CD4-positive, alpha-beta T cell treated with Interleukin-4 for 1 hour (primary cell): ENCODE results near the gene EXOC6B.
A peak's percentile ranks its signal among the peaks of the same experiment; 100 is the strongest.

ENCODE experiments used
- DNase-seq, 2 donors: peaks; one replicate each; pipeline ENCODE4 v3.0.0-alpha.2; 2020 to 2022

EXOC6B gene

DNA sequence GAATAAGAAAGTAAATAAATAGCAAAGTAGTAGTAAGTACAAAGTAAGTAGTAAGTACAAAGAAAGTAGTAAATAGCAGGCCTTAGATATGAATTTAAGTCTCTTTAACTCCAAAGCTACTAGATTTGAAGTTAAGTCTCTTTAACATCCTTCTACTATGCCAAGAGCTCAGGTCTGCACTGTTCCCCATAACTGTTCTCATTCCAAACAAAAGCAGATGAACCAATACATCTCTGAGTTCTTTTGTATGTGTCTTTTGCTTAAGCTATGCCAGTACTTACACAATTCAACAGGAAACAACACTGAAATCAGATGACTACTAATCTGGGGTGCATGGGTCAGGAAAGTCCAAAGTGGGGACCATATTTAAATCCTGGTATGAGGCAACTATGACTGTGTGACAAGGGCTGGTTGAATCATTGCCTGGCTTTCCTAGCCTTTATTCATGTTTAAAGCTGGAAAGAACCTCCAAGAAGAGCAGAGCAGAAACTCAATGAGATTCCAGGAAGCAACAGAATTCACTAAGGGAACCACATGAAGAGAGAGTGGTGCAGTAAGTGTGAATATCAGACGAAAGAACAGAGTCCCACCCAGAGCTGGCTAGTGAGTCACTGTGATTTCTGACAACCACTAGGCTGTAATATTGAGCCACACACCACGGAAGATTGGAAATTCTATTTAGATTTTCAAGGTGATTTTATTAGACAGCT, 627.1 kb downstream of the EXOC6B start:
- DNase-seq: no peak

DNA sequence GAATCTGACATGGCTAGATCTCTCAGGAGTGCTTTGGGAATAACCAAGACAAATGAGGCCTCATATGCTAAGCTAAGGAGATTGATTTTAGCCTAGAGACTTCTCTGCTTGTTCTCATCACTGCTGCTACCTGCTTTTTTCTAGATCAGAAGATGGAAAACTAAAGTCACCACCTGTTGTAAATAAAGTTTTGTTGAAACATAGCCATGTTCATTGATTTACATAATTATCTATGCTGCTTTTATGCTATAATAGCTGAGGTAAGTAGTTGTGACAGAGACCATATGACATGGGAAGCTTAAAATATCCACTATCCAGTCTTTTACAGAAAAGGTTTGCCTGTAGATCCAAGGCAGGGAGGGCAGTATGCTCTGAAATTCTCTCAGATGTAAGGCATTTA, 632.1 kb downstream of the EXOC6B start:
- no peak for DNase-seq

DNA sequence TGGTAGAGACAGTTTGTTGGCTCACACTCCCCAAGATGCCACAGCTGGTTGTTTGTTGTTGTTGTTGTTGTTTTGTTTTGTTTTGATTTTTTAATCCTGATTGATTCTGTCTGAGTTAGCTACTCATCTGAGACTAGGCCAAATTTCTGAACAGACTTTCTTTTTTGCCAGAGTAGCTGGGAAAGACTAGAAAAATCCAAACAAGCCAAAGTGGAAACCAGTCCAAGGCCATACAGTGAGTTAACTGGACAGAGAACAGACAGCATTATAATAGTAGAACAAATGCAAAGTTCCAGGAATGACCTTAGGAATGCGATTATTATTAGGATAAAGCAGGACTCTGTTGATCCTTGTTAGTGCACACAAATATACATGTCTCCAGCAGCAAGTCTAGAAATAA, 634.4 kb downstream of the EXOC6B start:
- DNase-seq: no peak

DNA sequence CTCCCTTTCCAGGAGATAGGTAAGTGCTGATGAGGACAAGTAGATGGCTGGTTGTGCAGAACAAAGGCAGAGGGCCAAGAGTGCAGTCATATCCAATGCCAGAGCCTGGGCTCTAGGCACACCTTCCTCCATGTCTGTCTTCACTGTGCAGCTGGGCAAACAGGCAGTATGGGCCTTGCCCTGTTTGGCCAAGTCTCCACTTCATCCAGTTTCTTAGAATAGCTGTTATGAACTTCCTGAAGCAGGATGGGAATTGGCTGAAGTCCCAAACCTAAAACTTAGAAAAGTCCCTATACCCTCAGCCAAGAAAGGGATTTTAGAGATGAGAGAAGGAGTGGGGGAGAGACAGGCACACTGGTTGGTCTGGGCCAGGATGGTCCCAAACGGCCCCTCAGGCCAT, 640.6 kb downstream of the EXOC6B start:
- DNase-seq: no peak

DNA sequence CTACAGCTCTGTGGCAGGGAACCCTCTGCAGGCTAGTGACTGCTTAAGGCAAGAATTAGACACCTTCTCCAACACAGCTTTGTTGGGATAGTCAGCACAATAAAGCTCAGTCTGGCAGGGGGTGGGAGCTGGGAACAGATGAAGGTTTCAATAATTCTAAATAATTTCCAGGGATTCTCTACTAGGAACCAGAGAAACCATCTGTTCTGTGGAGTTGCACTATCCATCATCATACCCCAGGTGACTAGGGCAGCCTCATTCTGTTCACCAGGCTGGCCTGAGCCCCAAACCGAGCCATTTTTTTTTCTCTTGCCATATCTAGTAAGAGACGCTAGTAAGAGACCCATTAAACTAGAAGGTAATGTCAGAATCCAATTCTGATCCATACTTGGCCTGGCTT, 642.4 kb downstream of the EXOC6B start:
- no peak for DNase-seq

DNA sequence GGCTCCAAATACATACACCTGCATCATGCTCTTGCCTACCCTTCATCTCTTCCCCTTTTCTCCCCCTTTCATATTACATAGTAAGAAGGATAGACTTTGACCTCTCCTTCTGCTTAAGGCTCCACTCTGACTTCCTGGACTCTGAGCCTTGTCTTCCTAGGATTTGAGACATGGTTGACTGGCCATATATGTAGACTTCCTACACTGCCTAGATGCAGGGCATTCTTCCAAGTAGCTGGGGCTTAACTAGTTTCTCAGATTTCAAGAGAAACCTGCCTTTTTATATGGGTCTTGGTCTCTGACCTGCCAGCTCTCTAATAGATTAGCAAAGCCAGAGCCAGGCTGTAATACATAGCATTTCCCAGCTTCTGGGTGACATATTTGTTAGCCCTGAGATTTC, 642.8 kb downstream of the EXOC6B start:
- DNase-seq: no peak

DNA sequence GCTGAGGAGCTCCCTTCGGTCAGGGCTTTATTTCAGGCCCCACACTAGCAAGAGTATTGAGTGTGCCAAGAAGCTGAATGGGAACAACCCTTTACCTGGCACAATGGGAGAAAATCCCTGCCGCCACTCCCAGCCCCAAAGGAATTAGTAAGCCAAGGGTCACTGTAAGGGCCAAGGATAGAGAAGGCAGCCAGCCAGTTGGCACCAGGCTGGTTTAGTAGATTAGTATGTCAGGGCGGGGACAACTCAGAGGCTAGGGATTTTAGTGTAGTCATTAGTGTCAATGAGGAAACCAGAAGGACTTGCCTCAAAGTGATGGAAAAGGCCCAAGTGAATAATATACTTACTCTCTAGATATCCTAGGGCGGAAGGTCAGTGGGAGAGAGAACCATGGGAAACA, 643.3 kb downstream of the EXOC6B start:
- no peak for DNase-seq

DNA sequence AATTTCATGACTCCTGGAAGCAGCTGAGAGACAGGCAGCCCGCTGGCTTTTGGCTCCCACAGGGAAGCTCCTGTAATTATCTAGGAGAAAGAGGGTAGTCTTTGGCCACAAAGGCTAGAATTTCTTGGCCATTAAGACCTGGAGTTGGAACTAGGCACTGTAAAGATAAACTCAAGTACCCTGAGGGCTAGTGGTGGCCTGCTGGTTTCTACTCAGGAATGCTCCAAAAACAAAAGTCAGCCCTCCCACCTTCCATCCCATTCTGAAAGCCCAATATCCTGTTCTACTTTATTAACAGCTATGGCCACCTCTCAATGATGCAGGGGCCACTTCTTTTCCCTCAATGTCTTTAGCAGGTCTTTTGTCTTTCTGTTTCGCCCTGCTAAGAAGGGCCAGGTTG, 644.2 kb downstream of the EXOC6B start:
- DNase-seq: no peak

DNA sequence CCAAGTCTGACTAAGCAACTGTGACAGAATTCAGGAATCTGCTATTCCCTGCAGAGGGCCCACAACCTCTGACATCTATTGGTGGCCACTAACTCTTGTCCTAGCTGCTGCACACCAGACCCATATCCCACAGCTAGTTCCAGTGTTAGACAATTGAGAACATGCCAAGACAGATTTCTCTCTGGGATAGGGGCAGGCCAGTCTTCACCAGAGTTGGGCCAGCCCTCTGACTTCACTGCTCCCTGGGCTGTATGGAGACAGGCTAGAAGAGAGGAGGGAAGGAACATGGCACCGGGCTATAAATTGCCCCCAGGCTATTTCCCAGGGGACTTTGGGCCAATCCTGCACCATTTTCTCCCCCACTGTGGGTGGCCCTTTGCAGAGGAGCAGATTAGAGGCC, 645.5 kb downstream of the EXOC6B start:
- DNase-seq: no peak

DNA sequence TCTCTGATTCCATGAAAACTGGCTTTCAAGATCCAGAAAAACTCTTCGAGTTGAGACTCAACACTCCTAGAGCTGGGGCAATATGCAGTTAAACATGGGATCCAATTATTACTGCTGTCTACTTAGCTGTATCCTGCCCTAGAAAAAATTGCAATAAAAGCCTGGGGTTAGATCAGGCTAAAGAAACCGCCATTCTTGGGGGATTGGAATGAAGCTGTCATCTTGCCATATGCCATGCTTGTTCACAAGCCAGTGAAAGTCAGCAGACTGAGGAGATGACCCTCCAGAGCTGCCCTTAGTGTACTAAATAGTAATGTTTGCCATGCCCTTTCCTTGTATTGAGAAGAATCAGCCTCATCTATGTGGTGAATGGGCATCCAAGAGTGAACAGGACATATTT, 647.3 kb downstream of the EXOC6B start:
- DNase-seq: no peak

DNA sequence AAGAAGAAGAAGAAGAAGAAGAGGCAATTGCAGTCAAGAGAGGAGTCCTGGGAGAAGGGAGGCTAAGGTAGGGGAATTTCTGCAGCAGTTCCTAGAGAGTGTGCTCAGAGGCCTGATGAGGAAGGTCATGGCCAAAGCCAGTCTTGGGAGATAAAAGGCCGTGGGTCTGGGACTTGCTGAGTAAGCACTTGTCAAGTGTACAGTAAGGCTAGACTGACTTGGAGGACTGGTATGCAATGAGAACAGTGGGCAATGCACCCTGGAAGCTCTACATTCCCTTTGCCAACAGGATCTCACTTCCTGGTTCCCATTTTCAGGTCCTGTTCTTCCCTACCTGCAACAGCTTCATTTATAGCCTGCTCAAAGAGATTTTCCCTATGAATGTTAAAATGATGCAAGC, 649.6 kb downstream of the EXOC6B start:
- DNase-seq: no peak

DNA sequence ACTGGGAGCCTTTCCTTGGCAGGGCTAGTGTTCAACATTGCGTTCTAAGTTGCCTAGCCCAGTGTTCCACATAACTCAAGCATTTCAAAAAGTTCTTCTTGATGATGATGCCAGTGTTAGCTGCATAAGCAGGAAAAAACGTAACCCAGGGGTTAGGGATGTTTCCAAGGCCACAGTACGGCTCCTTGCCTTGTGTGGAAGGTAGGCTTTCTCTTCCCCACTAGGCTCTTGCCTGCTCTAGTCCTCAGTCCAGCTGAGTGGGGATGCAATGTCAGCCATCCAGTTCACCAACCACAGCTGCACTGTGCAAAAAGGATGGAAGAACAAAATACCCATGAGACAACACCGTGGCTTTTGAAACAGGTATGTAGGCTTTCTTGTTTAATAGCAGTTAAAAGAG, 650.2 kb downstream of the EXOC6B start:
- no peak for DNase-seq

DNA sequence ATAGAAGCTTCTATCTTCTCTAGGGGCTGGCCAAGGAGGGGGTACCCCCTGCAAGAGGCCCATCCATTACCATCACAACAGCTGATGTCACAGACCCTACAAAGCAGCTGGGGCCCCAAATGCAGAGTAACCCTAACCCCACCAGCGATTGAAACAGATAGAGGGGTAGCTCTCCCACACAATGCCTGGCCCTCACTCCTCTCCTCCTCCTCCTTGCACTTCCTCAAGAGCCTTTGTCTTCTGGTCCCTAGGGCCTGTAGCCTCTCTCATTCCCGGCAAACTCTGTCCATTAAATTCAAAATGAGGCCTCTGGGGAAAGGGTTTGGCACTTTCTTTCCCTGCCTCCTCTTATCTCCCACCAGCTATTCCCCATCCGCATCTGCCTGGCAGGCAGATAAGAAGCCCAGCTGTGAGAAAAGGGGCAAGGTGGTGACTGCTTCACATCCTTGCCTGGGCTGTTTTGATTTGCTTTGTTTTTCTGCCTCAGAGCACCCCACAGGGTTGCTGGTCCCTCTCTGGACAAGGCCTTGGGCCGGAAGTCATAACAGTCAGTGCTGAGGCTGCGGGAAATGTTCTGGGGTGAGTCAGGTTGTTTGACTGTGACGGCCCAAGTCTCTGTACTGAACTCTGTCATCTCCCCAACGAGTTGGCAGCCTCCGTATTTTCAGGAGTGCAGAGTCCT, 652.1 kb downstream of the EXOC6B start:
- DNase-seq: no peak

DNA sequence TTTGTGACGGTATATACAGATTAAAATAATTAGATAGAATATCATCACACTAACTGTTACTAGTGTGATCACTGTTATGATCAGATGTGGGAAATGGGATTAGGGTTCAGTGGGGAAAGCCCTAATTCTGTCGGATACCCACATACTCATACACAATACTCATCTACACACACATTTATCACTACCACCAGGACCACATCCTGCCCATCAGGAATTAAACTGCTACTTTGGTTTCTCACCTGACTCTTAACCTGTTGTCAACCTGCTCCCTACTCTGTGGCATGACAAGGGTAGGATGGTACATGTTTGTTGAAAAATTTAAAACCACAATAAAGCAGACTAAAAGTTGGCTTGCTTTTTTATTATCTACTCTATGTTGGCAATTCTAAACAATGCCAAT, 653.4 kb downstream of the EXOC6B start:
- DNase-seq: no peak

DNA sequence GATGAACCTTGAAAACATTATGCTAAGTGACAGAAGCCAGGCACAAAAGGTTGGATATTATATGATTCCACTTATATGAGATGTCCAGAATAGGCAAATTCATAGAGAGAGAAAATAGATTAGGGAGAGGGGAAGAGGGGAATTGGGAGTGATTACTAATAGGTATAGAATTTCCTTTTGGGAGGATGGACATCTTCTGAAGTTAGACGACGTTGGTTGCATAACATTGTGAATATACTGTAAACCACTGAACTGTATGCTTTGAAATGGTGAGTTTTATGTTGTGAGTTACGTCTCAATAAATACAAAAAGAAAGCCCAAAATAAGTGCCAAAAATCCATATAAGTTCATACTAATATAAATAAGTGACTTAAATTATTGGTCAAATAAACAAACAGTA, 659.6 kb downstream of the EXOC6B start:
- no peak for DNase-seq

DNA sequence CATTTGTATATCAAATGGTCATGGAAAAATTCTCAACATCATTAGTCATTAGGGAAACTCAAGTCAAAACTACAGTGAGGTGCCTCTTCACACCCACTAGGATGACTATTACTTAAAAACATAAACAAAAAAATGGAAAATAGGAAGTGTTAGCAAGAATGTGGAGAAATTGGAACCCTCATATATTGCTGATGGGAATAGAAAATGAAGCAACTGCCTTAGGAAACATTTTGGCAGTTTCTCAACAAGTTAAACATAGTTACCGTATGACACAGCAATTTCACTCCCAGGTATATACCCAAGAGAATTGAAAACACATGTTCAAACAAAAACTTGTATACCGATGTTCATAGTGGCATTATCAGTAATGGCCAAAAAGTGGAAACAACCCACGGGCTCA, 660.0 kb downstream of the EXOC6B start:
- no peak for DNase-seq

DNA sequence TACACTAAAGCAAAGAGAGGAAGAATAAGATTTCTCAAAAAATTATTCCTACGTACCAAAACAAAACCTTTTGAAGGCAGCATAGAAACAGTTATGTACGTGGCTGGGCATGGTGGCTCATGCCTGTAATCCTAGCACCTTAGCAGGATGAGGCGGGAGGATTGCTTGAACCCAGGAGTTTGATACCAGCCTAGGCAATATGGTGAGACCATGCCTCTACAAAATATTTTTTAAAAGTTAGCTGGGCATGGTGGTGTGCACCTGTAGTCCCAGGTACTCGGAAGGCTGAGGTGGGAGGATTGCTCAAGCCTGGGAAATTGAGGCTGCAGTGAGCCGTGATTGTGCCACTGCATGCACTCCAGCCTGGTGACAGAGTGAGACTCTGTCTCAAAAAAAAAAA, 663.3 kb downstream of the EXOC6B start:
- no peak for DNase-seq

DNA sequence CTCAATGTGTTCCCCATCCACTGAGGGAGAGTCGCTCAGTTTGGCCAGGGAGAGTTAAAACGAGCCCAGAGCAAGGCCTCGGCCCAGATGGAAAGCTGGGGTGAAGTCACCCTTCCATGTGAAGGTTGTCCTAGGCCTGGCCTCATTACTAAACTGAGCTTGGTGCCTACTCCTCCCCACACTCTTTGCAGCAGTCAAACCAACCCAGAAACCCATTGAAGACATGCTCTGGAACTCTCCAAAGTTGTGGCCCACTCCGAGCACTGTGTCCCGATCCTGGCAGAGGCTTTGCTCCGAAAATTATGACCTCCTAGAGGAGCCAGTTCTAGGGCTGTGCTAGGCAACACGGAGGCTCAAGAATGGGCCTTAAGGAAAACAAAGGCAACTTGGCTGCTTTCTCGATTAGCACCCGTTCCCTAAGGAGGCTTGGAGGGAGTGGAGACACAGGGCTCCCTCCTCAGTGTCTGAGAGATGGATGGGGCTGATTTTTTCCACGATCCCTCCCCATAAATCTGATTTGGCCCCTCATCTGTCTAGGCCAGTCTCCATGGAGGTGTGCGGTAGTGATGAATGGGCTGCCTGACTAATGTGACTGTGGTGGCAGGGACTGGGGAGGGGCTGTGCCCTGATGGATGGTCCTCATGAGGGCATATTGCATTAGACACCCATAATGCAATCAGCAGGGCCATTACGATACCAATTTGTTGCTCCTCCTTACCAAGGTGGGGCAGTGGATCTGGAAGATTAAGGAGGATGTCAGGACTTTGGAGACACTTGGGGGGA, 666.4 kb downstream of the EXOC6B start:
- DNase-seq: no peak

DNA sequence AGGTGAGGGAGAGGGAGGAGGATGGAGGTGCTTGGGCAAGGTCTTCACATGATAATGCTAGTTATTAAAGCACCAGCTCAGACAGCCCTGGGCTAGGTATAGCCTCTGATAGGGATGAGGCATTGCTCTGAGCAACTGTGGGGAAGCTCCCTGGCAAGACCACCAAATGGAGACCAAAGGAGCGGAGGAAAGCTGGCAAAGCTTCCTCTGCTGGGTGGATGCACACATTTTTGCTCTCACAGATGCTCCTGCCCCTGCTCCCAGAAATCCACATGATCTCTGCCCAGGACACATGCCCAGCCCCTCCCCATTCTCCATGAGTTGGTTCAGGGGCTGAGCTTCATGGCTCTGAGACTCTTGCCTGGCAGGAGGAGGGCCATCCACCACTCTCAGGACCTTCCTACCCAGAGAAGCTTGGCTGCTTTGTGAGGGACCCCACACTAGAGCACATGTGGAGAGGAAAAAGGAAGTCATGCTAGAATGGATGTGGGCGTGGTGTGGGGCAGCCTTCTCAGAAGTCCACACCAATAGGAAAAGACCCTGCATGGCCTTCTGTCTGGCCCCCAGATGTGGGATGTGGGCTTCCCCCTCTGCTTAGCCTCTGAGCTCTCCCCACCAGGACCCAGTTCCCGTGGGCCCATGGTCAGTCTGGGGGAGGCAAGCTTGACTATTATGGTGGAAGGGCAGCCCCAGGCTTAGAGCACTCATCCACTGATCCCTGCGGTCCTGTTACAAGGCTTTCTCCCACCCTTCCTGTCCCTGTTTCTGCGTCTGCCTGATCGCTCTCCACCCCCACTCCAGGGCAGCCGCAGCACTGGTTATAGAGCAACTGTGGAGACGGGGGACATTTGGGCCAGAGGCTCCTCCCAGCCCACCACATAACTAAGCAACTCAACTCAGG, 667.7 kb downstream of the EXOC6B start:
- no peak for DNase-seq

DNA sequence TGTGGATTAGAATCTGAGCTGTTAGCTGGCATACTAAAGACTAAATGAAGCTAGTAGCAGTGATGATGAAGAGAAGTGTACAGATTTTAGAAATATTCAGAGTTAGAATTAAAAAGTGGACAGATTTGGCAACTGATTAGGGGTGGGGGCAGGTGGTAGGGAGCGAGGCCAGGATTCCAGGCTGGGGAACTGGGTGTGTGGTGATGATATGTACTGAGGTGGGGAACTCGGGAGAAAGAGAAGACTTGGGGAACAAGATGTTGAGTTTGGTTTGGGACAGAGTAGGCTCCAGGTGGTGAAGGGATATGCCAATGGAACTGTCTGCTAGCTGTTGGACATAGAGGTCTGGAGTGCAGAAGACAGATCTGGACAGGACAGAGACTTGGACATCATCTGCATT, 669.0 kb downstream of the EXOC6B start:
- DNase-seq: no peak

DNA sequence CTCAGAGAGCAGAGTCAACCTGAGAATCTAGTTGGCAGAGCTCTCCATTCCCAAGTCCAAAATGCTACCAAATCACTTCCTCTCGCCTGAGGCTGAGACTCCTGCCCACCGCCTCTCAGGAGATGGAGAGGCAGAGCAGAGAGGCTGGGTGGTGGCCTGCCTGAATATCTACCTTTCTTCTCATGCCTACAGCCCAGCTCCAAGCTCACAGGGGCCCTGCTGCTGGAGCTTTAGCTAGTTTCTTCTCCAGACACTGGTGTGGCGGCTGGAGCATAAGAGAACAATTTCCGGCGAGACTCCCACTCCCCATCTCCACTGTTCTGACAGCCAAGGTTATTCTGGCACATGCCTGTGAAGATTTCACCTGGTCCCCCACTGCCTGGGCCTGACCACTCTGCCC, 670.1 kb downstream of the EXOC6B start:
- peak in 1 of 2 donors; percentile 4 for DNase-seq

DNA sequence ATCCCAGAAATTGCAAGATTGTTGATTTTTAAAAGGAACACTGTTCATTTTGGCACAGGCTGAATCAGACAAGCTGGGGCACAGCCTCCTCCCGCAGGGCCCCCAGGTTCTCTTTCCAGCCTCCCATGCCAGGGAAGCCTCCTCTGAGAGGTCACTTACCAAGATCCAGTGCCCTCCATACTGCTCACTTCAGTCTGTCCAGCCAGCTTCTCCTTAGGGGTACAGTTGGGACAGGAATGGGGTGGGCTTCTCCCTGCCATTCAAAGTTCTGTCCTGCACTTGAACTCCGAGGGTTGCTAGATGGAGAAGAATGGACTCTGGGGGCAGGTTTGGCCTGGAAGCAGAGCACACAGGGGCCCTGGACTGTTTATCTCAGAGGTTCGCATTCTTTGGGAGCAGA, 670.7 kb downstream of the EXOC6B start:
- DNase-seq: peak in 1 of 2 donors; percentile 5

DNA sequence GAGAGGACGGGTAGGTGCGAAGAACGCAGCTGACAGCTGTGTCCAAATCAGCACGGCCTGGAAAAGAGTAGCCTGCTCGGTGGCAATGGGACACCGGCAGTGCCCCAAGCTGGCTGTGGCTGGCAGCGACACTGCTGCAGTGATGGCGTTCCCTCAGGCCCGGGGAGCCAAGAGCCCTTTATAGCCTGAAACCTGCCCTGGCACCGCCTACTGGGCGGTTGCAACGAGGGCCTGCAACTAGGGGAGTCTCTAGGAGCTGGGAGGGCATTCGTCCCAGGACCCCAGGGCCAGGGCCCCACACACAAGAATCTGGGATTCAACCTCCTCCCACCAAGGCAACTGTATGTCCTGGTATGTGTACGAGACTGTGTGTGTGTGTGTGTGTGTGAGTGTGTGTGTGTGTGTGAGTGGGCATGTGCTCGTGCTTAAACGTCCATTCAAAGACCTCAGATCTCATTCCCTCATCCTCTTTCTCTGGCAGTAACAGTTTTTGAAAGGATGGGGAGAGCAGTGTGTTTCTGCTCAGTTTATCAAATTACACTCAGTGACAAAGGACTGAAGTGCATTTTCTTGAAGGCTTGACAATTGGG, 671.4 kb downstream of the EXOC6B start:
- DNase-seq: peak in 1 of 2 donors; percentile 10
